SK-N-SH treated with all-trans-retinoic acid at 6 μM for 48 hours (cell line): ENCODE data around the gene SYNDIG1.

ENCODE experiments used
- ATAC-seq: fragments of 200-7000 bp; cut with Tn5 transposase; 3 replicates; pipeline ENCODE4 v1.9.1; 2020; ENCODE audit warnings: mild to moderate bottlenecking, moderate library complexity
- ARNTL ChIP-seq: fragments of 450-650 bp; formaldehyde crosslinking; IDR thresholded peaks from 2 replicates; pipeline ENCODE4 v1.5.0; 2020; ENCODE audit warnings: low read depth, mild to moderate bottlenecking, moderate library complexity, borderline replicate concordance
- BACH2 ChIP-seq: fragments of 250-450 bp; sonication (Bioruptor Pico); IDR thresholded peaks from 2 replicates; pipeline ENCODE4 v1.9.0; 2021; ENCODE audit warnings: mild to moderate bottlenecking, borderline replicate concordance
- CSDC2 ChIP-seq: fragments of 250-450 bp; sonication (Bioruptor Pico); IDR thresholded peaks from 2 replicates; pipeline ENCODE4 v1.5.0; 2020; ENCODE audit warnings: mild to moderate bottlenecking, moderate library complexity
- CSRNP3 ChIP-seq: fragments of 250-450 bp; sonication (Bioruptor Pico); IDR thresholded peaks from 2 replicates; pipeline ENCODE4 v1.5.1; 2021; ENCODE audit warnings: mild to moderate bottlenecking, moderate library complexity
- ESRRG ChIP-seq: fragments of 250-450 bp; sonication (Bioruptor Pico); IDR thresholded peaks from 2 replicates; pipeline ENCODE4 v1.6.1; 2021; ENCODE audit warnings: mild to moderate bottlenecking
- GLIS3 ChIP-seq: fragments of 250-450 bp; sonication (Bioruptor Pico); IDR thresholded peaks from 2 replicates; pipeline ENCODE4 v1.5.0; 2020; ENCODE audit warnings: mild to moderate bottlenecking, moderate library complexity
- ISL1 ChIP-seq: fragments of 250-450 bp; sonication (Bioruptor Pico); IDR thresholded peaks from 2 replicates; pipeline ENCODE4 v2.1.2; 2022; ENCODE audit warnings: mild to moderate bottlenecking, moderate library complexity
- OSR1 ChIP-seq: fragments of 250-450 bp; sonication (Bioruptor Pico); IDR thresholded peaks from 2 replicates; pipeline ENCODE4 v1.8.0; 2022; ENCODE audit warnings: moderate library complexity, mild to moderate bottlenecking, inconsistent platforms
- PATZ1 ChIP-seq: fragments of 250-450 bp; sonication (Bioruptor Pico); IDR thresholded peaks from 2 replicates; pipeline ENCODE4 v1.8.0; 2020; ENCODE audit warnings: mild to moderate bottlenecking, moderate library complexity, borderline replicate concordance
- POU6F1 ChIP-seq: fragments of 250-450 bp; sonication (Bioruptor Pico); IDR thresholded peaks from 2 replicates; pipeline ENCODE4 v1.8.0; 2021; ENCODE audit warnings: low read depth, mild to moderate bottlenecking, moderate library complexity, borderline replicate concordance
- PPARA ChIP-seq: fragments of 250-450 bp; sonication (Bioruptor Pico); IDR thresholded peaks from 2 replicates; pipeline ENCODE4 v1.5.0; 2020; ENCODE audit warnings: mild to moderate bottlenecking, borderline replicate concordance
- RARB ChIP-seq: fragments of 250-450 bp; sonication (Bioruptor Pico); IDR thresholded peaks from 2 replicates; pipeline ENCODE4 v1.8.0; 2021; ENCODE audit warnings: mild to moderate bottlenecking, moderate library complexity
- SNAI2 ChIP-seq: fragments of 250-450 bp; sonication (Bioruptor Pico); IDR thresholded peaks from 2 replicates; pipeline ENCODE4 v1.5.0; 2020; ENCODE audit warnings: mild to moderate bottlenecking, moderate library complexity
- TCF4 ChIP-seq: fragments of 250-450 bp; sonication (Bioruptor Pico); IDR thresholded peaks from 2 replicates; pipeline ENCODE4 v1.8.0; 2021; ENCODE audit warnings: mild to moderate bottlenecking, moderate library complexity, borderline replicate concordance
- TOX ChIP-seq: fragments of 250-450 bp; sonication (Bioruptor Pico); IDR thresholded peaks from 2 replicates; pipeline ENCODE4 v1.8.0; 2021; ENCODE audit warnings: mild to moderate bottlenecking, moderate library complexity, borderline replicate concordance
- TSHZ2 ChIP-seq: fragments of 250-450 bp; sonication (Bioruptor Pico); IDR thresholded peaks from 2 replicates; pipeline ENCODE4 v1.5.0; 2020; ENCODE audit warnings: mild to moderate bottlenecking, moderate library complexity
- ZC3H10 ChIP-seq: fragments of 250-450 bp; sonication (Bioruptor Pico); IDR thresholded peaks from 2 replicates; pipeline ENCODE4 v1.5.1; 2021; ENCODE audit warnings: mild to moderate bottlenecking, moderate library complexity
- ZFP3 ChIP-seq: fragments of 250-450 bp; sonication (Bioruptor Pico); IDR thresholded peaks from 2 replicates; pipeline ENCODE4 v1.5.0; 2020; ENCODE audit warnings: mild to moderate bottlenecking, moderate library complexity
- ZFP30 ChIP-seq: fragments of 450-650 bp; formaldehyde crosslinking; IDR thresholded peaks from 2 replicates; pipeline ENCODE4 v1.5.0; 2022; ENCODE audit warnings: mild to moderate bottlenecking, moderate library complexity
- ZNF565 ChIP-seq: fragments of 450-650 bp; formaldehyde crosslinking; conservative IDR thresholded peaks from 2 replicates; pipeline ENCODE4 v1.5.0; 2020; ENCODE audit warnings: low read depth, mild to moderate bottlenecking, moderate library complexity
- ZNF70 ChIP-seq: fragments of 450-650 bp; formaldehyde crosslinking; IDR thresholded peaks from 2 replicates; pipeline ENCODE4 v1.5.0; 2020; ENCODE audit warnings: mild to moderate bottlenecking, moderate library complexity
- ZNF8 ChIP-seq: fragments of 450-650 bp; formaldehyde crosslinking; IDR thresholded peaks from 2 replicates; pipeline ENCODE4 v1.5.0; 2020; ENCODE audit warnings: mild to moderate bottlenecking, moderate library complexity

Gene SYNDIG1

GRCh38 chr20:24453869-24454268 is 15.6 kb upstream of the SYNDIG1 start (continued):
- TF ChIP-seq TSHZ2: no peak
- TF ChIP-seq RARB (CRISPR knock-in tag): no peak
- no peak for TF ChIP-seq ZNF565 (CRISPR knock-in tag)
- no peak for TF ChIP-seq ZNF70 (CRISPR knock-in tag)
- TF ChIP-seq TOX (CRISPR knock-in tag): no peak
- TF ChIP-seq ARNTL (CRISPR knock-in tag): no peak
- no peak for TF ChIP-seq ZFP30
- no peak for TF ChIP-seq BACH2 (CRISPR knock-in tag)
- TF ChIP-seq, all 23 proteins: peak for 0

GRCh38 chr20:24455081-24455480 is 14.3 kb upstream of the SYNDIG1 start:
- no peak for ATAC-seq
- TF ChIP-seq ZFP3 (no peak), PPARA (no peak), POU6F1 (CRISPR knock-in tag) (no peak), TSHZ2 (no peak), ZNF8 (CRISPR knock-in tag) (no peak), ZC3H10 (CRISPR knock-in tag) (no peak), ZFP30 (no peak), TOX (CRISPR knock-in tag) (no peak), ESRRG (CRISPR knock-in tag) (no peak), CSDC2 (CRISPR knock-in tag) (no peak), TCF4 (CRISPR knock-in tag) (no peak), OSR1 (CRISPR knock-in tag) (no peak), ZNF565 (CRISPR knock-in tag) (no peak)

- no peak for ATAC-seq
- TF ChIP-seq ZC3H10 (CRISPR knock-in tag): no peak
- TF ChIP-seq TSHZ2: no peak
- TF ChIP-seq POU6F1 (CRISPR knock-in tag): no peak
- no peak for TF ChIP-seq BACH2 (CRISPR knock-in tag)
- TF ChIP-seq RARB (CRISPR knock-in tag): no peak
- no peak for TF ChIP-seq OSR1 (CRISPR knock-in tag)
- no peak for TF ChIP-seq PATZ1 (CRISPR knock-in tag)
- TF ChIP-seq ZFP3: no peak
- TF ChIP-seq SNAI2: no peak
- no peak for TF ChIP-seq ZNF8 (CRISPR knock-in tag)
- no peak for TF ChIP-seq ARNTL (CRISPR knock-in tag)
- TF ChIP-seq PPARA: no peak
- no peak for TF ChIP-seq CSRNP3 (CRISPR knock-in tag)
- no peak for TF ChIP-seq ISL1 (CRISPR knock-in tag)
- TF ChIP-seq TCF4 (CRISPR knock-in tag): no peak
- no peak for TF ChIP-seq GLIS3 (CRISPR knock-in tag)
- no peak for TF ChIP-seq ESRRG (CRISPR knock-in tag)
Measured at GRCh38 chr20:24456398-24456781, 13.0 kb upstream of the SYNDIG1 start.
